Measurements from ENCODE around the gene CRYZL1. TPM values are rescaled to one million over a fixed set of nuclear protein-coding genes. Genes with fewer than 3 reads are reported as not detected.

Gene CRYZL1
- total and polyA plus RNA-seq, 4 experiments from 2014 or later = 34.4 to 64.2 (median 51.3) TPM

DNA sequence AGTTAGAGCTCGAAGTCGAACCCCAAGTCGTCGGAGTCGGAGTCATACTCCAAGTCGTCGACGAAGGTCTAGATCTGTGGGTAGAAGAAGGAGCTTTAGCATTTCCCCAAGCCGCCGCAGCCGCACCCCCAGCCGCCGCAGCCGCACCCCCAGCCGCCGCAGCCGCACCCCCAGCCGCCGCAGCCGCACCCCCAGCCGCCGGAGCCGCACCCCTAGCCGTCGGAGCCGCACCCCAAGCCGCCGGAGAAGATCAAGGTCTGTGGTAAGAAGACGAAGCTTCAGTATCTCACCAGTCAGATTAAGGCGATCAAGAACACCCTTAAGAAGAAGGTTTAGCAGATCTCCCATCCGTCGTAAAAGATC lies 86.6 kb downstream of the CRYZL1 start:
- DNase-seq = no peak
- Histone ChIP-seq H3K9me3 (ENCODE audit: control insufficient read depth in 1 of 2, low read length in 2 of 2) (no peaks in the 10 kb centered on the region), H3K27ac (ENCODE audit: low read depth, low read length) (no peak overlapping the region), H3K4me1 (ENCODE audit: insufficient read depth, low read length) (peaks cover 30% of the 10 kb centered on the region), H3K4me3 (ENCODE audit: low read length in 2 of 2) (no peak overlapping the region), H3K36me3 (ENCODE audit: insufficient read depth, low read length) (peaks cover 86% of the 10 kb centered on the region), H3K27me3 (ENCODE audit: insufficient read depth, low read length) (no peaks in the 10 kb centered on the region)
- Mint-ChIP-seq H3K36me3 (peaks cover 72 to 89% of the 10 kb centered on the region in 2 donors), H3K9me3 (no peaks in the 10 kb centered on the region), H3K4me3 (peak overlapping the region in 2 of 8 donors; percentile 42 to 63), H3K4me1 (peaks cover 35 to 70% (median 47%) of the 10 kb centered on the region in 4 donors), H3K27ac (peak overlapping the region in 4 of 7 donors; percentile 51 to 77 (median 74)), H3K27me3 (no peaks in the 10 kb centered on the region)
- POLR2A ChIA-PET (ENCODE audit: partially characterized antibody) = interaction anchor here (6.1 kb wide), 1 partner anchor 12 kb away, joined by 48 read pairs; the partner anchor contains the start of genes GART and SON
- CTCF ChIA-PET (ENCODE audit: partially characterized antibody) = interaction anchor here (0.6 kb wide), 1 partner anchor 39 kb away, joined by 3 read pairs; no protein-coding TSS in a partner anchor
- intact Hi-C loops (cut with micrococcal nuclease) = no loop called here

DNA sequence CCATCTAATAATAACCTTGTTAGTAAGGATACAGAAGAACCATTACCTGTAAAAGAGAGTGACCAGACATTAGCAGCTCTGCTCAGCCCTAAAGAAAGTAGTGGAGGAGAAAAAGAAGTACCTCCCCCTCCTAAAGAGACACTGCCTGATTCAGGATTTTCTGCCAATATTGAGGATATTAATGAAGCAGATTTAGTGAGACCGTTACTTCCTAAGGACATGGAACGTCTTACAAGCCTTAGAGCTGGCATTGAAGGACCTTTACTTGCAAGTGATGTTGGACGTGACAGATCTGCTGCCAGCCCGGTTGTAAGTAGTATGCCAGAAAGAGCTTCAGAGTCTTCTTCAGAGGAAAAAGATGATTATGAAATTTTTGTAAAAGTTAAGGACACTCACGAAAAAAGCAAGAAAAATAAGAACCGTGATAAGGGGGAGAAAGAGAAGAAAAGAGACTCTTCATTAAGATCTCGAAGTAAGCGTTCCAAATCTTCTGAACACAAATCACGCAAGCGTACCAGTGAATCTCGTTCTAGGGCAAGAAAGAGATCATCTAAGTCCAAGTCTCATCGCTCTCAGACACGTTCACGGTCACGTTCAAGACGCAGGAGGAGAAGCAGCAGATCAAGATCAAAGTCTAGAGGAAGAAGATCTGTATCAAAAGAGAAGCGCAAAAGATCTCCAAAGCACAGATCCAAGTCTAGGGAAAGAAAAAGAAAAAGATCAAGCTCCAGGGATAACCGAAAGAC lies 87.1 kb downstream of the CRYZL1 start:
- Mint-ChIP-seq H3K27me3 (no peaks in the 10 kb centered on the region), H3K36me3 (peaks cover 72 to 89% of the 10 kb centered on the region in 2 donors), H3K9me3 (no peaks in the 10 kb centered on the region), H3K4me1 (peaks cover 33 to 70% (median 50%) of the 10 kb centered on the region in 4 donors), H3K27ac (peak overlapping the region in 5 of 7 donors; percentile 4 to 77 (median 70)), H3K4me3 (peak overlapping the region in 5 of 8 donors; percentile 41 to 54 (median 42))
- ChIA-PET CTCF (ENCODE audit: partially characterized antibody) (interaction anchor here (0.6 kb wide), 1 partner anchor 39 kb away, joined by 3 read pairs; no protein-coding TSS in a partner anchor), POLR2A (ENCODE audit: partially characterized antibody) (interaction anchor here (1.0 to 6.1 kb wide), 2 partner anchors 11 kb away, joined by 3 to 48 read pairs; partner anchors contain the start of genes GART and SON)
- Histone ChIP-seq H3K36me3 (ENCODE audit: insufficient read depth, low read length) (peaks cover 86% of the 10 kb centered on the region), H3K4me3 (ENCODE audit: low read length in 2 of 2) (no peak overlapping the region), H3K27ac (ENCODE audit: low read depth, low read length) (no peak overlapping the region), H3K9me3 (ENCODE audit: control insufficient read depth in 1 of 2, low read length in 2 of 2) (no peaks in the 10 kb centered on the region), H3K27me3 (ENCODE audit: insufficient read depth, low read length) (no peaks in the 10 kb centered on the region), H3K4me1 (ENCODE audit: insufficient read depth, low read length) (peaks cover 33% of the 10 kb centered on the region)
- DNase-seq = no peak
- intact Hi-C loops (cut with micrococcal nuclease) = no loop called here

DNA sequence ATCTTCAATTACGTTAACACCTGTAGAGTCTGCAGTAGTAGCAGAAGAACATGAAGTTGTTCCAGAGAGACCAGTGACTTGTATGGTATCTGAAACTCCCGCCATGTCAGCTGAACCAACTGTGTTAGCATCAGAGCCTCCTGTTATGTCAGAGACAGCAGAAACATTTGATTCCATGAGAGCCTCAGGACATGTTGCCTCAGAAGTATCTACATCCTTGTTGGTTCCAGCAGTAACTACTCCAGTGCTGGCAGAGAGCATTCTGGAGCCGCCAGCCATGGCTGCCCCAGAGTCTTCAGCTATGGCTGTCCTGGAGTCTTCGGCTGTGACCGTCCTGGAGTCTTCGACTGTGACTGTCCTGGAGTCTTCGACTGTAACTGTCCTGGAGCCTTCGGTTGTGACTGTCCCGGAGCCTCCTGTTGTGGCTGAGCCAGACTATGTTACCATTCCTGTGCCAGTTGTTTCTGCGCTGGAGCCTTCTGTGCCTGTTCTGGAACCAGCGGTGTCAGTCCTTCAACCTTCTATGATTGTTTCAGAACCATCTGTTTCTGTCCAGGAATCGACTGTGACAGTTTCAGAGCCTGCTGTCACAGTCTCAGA lies 88.4 kb downstream of the CRYZL1 start:
- Histone ChIP-seq H3K27ac (ENCODE audit: low read depth, low read length) (no peak overlapping the region), H3K9me3 (ENCODE audit: control insufficient read depth in 1 of 2, low read length in 2 of 2) (no peaks in the 10 kb centered on the region), H3K36me3 (ENCODE audit: insufficient read depth, low read length) (peaks cover 82% of the 10 kb centered on the region), H3K4me1 (ENCODE audit: insufficient read depth, low read length) (peaks cover 31% of the 10 kb centered on the region), H3K27me3 (ENCODE audit: insufficient read depth, low read length) (no peaks in the 10 kb centered on the region), H3K4me3 (ENCODE audit: low read length in 2 of 2) (no peak overlapping the region)
- H3K4me1 Mint-ChIP-seq = peaks cover 34 to 64% (median 51%) of the 10 kb centered on the region in 4 donors
- H3K27me3 Mint-ChIP-seq = no peaks in the 10 kb centered on the region
- CTCF ChIA-PET (ENCODE audit: partially characterized antibody) = no interaction called here
- H3K27ac Mint-ChIP-seq = peak overlapping the region in 1 of 7 donors; percentile 78
- no peaks in the 10 kb centered on the region for H3K9me3 Mint-ChIP-seq
- no peak for DNase-seq
- H3K36me3 Mint-ChIP-seq = peaks cover 71 to 89% of the 10 kb centered on the region in 2 donors
- no peak overlapping the region for H3K4me3 Mint-ChIP-seq
- intact Hi-C loops (cut with micrococcal nuclease) = loop anchor here (2.0 kb wide), 1 partner anchor 16 kb away; no protein-coding TSS in a partner anchor
- POLR2A ChIA-PET (ENCODE audit: partially characterized antibody) = interaction anchor here (1.0 to 2.2 kb wide), 2 partner anchors 10 to 35 kb away, joined by 3 to 17 read pairs; partner anchors contain the start of genes DONSON and SON

DNA sequence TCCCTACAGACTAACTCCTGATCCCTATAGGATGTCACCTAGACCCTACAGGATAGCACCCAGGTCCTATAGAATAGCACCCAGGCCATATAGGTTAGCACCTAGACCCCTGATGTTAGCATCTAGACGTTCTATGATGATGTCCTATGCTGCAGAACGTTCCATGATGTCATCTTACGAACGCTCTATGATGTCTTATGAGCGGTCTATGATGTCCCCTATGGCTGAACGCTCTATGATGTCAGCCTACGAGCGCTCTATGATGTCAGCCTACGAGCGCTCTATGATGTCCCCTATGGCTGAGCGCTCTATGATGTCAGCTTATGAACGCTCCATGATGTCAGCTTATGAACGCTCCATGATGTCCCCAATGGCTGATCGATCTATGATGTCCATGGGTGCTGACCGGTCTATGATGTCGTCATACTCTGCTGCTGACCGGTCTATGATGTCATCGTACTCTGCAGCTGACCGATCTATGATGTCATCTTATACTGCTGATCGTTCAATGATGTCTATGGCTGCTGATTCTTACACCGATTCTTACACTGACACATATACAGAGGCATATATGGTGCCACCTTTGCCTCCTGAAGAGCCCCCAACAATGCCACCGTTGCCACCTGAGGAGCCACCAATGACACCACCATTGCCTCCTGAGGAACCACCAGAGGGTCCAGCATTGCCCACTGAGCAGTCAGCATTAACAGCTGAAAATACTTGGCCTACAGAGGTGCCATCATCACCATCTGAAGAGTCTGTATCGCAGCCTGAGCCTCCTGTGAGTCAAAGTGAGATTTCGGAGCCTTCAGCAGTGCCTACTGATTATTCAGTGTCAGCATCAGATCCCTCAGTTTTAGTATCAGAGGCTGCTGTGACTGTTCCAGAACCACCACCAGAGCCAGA lies 89.2 kb downstream of the CRYZL1 start:
- H3K9me3 ChIP-seq (ENCODE audit: control insufficient read depth in 1 of 2, low read length in 2 of 2) = no peaks in the 10 kb centered on the region
- DNase-seq = peak in 1 of 5 donors; percentile 28
- no peaks in the 10 kb centered on the region for H3K27me3 Mint-ChIP-seq
- H3K36me3 Mint-ChIP-seq = peaks cover 63 to 86% of the 10 kb centered on the region in 2 donors
- intact Hi-C loops (cut with micrococcal nuclease) = loop anchor here (2.0 kb wide), 1 partner anchor 16 kb away; no protein-coding TSS in a partner anchor
- no peaks in the 10 kb centered on the region for H3K9me3 Mint-ChIP-seq
- peak overlapping the region in 3 of 7 donors; percentile 37 to 78 (median 68) for H3K27ac Mint-ChIP-seq
- ChIA-PET CTCF (ENCODE audit: partially characterized antibody) (interaction anchor here (0.9 kb wide), 1 partner anchor 53 kb away, joined by 3 read pairs; no protein-coding TSS in a partner anchor), POLR2A (ENCODE audit: partially characterized antibody) (interaction anchor here (1.0 to 2.2 kb wide), 3 partner anchors 9 to 72 kb away, joined by 3 to 17 read pairs (median 4); partner anchors contain the start of genes DONSON and SON)
- H3K4me1 Mint-ChIP-seq = peaks cover 29 to 57% (median 45%) of the 10 kb centered on the region in 4 donors
- no peak overlapping the region for H3K27ac ChIP-seq (ENCODE audit: low read depth, low read length)
- H3K27me3 ChIP-seq (ENCODE audit: insufficient read depth, low read length) = no peaks in the 10 kb centered on the region
- peaks cover 81% of the 10 kb centered on the region for H3K36me3 ChIP-seq (ENCODE audit: insufficient read depth, low read length)
- peak overlapping the region in 1 of 8 donors; percentile 49 for H3K4me3 Mint-ChIP-seq
- H3K4me3 ChIP-seq (ENCODE audit: low read length in 2 of 2) = no peak overlapping the region
- H3K4me1 ChIP-seq (ENCODE audit: insufficient read depth, low read length) = peaks cover 32% of the 10 kb centered on the region

DNA sequence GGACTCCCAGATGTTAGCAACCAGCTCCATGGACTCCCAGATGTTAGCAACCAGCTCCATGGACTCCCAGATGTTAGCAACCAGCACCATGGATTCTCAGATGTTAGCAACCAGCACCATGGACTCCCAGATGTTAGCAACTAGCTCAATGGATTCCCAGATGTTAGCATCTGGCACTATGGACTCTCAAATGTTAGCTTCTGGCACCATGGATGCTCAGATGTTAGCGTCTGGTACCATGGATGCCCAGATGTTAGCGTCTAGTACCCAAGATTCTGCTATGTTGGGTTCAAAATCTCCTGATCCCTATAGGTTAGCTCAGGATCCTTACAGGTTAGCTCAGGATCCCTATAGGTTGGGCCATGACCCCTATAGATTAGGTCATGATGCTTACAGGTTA lies 89.9 kb downstream of the CRYZL1 start:
- peak overlapping the region in 1 of 7 donors; percentile 78 for H3K27ac Mint-ChIP-seq
- no peaks in the 10 kb centered on the region for H3K9me3 ChIP-seq (ENCODE audit: control insufficient read depth in 1 of 2, low read length in 2 of 2)
- H3K4me1 Mint-ChIP-seq = peaks cover 25 to 50% (median 40%) of the 10 kb centered on the region in 4 donors
- peaks cover 83% of the 10 kb centered on the region for H3K36me3 ChIP-seq (ENCODE audit: insufficient read depth, low read length)
- ChIA-PET POLR2A (ENCODE audit: partially characterized antibody) (interaction anchor here (0.7 to 2.2 kb wide), 7 partner anchors 8 to 73 kb away, joined by 3 to 17 read pairs (median 4); partner anchors contain the start of genes DONSON, GART and SON), CTCF (ENCODE audit: partially characterized antibody) (interaction anchor here (0.5 to 1.2 kb wide), 5 partner anchors 19 to 190 kb away, joined by 3 read pairs; no protein-coding TSS in a partner anchor)
- intact Hi-C loops (cut with micrococcal nuclease) = loop anchor here (2.0 kb wide), 1 partner anchor 17 kb away; no protein-coding TSS in a partner anchor
- peaks cover 57 to 82% of the 10 kb centered on the region in 2 donors for H3K36me3 Mint-ChIP-seq
- H3K27ac ChIP-seq (ENCODE audit: low read depth, low read length) = no peak overlapping the region
- peaks cover 36% of the 10 kb centered on the region for H3K4me1 ChIP-seq (ENCODE audit: insufficient read depth, low read length)
- H3K4me3 Mint-ChIP-seq = no peak overlapping the region
- no peak overlapping the region for H3K4me3 ChIP-seq (ENCODE audit: low read length in 2 of 2)
- H3K27me3 ChIP-seq (ENCODE audit: insufficient read depth, low read length) = no peaks in the 10 kb centered on the region
- no peak for DNase-seq
- no peaks in the 10 kb centered on the region for H3K9me3 Mint-ChIP-seq
- no peaks in the 10 kb centered on the region for H3K27me3 Mint-ChIP-seq

DNA sequence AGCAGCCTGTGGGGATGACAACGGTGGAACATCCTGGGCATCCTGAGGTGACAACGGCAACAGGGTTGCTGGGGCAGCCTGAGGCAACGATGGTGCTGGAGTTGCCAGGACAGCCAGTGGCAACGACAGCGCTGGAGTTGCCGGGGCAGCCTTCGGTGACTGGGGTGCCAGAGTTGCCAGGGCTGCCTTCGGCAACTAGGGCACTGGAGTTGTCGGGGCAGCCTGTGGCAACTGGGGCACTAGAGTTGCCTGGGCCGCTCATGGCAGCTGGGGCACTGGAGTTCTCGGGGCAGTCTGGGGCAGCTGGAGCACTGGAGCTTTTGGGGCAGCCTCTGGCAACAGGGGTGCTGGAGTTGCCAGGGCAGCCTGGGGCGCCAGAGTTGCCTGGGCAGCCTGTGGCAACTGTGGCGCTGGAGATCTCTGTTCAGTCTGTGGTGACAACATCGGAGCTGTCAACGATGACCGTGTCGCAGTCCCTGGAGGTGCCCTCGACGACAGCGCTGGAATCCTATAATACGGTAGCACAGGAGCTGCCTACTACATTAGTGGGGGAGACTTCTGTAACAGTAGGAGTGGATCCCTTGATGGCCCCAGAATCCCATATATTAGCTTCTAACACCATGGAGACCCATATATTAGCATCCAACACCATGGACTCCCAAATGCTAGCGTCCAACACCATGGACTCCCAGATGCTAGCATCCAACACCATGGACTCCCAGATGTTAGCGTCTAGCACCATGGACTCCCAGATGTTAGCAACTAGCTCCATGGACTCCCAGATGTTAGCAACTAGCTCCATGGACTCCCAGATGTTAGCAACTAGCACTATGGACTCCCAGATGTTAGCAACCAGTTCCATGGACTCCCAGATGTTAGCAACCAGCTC lies 90.5 kb downstream of the CRYZL1 start:
- intact Hi-C loops (cut with micrococcal nuclease) = no loop called here
- H3K27me3 ChIP-seq (ENCODE audit: insufficient read depth, low read length) = no peaks in the 10 kb centered on the region
- H3K27me3 Mint-ChIP-seq = no peaks in the 10 kb centered on the region
- peaks cover 82% of the 10 kb centered on the region for H3K36me3 ChIP-seq (ENCODE audit: insufficient read depth, low read length)
- peaks cover 52 to 77% of the 10 kb centered on the region in 2 donors for H3K36me3 Mint-ChIP-seq
- H3K4me1 Mint-ChIP-seq = peaks cover 22 to 47% (median 36%) of the 10 kb centered on the region in 4 donors
- H3K4me1 ChIP-seq (ENCODE audit: insufficient read depth, low read length) = peaks cover 36% of the 10 kb centered on the region
- ChIA-PET CTCF (ENCODE audit: partially characterized antibody) (interaction anchor here (0.5 to 1.2 kb wide), 5 partner anchors 20 to 189 kb away, joined by 3 read pairs; no protein-coding TSS in a partner anchor), POLR2A (ENCODE audit: partially characterized antibody) (interaction anchor here (0.7 to 2.2 kb wide), 6 partner anchors 7 to 72 kb away, joined by 3 to 17 read pairs (median 4); partner anchors contain the start of genes DONSON, GART and SON)
- H3K4me3 ChIP-seq (ENCODE audit: low read length in 2 of 2) = no peak overlapping the region
- no peak overlapping the region for H3K4me3 Mint-ChIP-seq
- H3K9me3 Mint-ChIP-seq = no peaks in the 10 kb centered on the region
- H3K27ac ChIP-seq (ENCODE audit: low read depth, low read length) = no peak overlapping the region
- H3K9me3 ChIP-seq (ENCODE audit: control insufficient read depth in 1 of 2, low read length in 2 of 2) = no peaks in the 10 kb centered on the region
- H3K27ac Mint-ChIP-seq = peak overlapping the region in 1 of 7 donors; percentile 38
- peak in 1 of 5 donors; percentile 28 for DNase-seq
